Measurements from ENCODE around the gene PSME1. TPM values are rescaled to one million over a fixed set of nuclear protein-coding genes. Genes with fewer than 3 reads are reported as not detected.

PSME1 gene
- 119 TPM for polyA plus RNA-seq (2013, experiment 1 of 2; ENCODE audit: insufficient read length)
- 124 TPM for polyA plus RNA-seq (2013, experiment 2 of 2; ENCODE audit: insufficient read length)

GRCh38 chr14:24135834-24136683 lies at the start of gene PSME1:
PSME1 (plus strand) TSS chr14:24136194; CDS start chr14:24136263, 69 bp downstream.
- DNase-seq, result peak; percentile 87

GRCh38 chr14:24087004-24087403 lies 49.0 kb upstream of the PSME1 start:
- DNase-seq, result no peak

- DNase-seq, result no peak
Measured at GRCh38 chr14:24088095-24088494, 47.9 kb upstream of the PSME1 start.

GRCh38 chr14:24089890-24090289 lies 46.1 kb upstream of the PSME1 start:
- no peak for DNase-seq

- DNase-seq, result no peak
Measured at GRCh38 chr14:24092110-24092504, 43.9 kb upstream of the PSME1 start.

GRCh38 chr14:24092505-24093206 lies 43.3 kb upstream of the PSME1 start:
- no peak for DNase-seq

- DNase-seq, result no peak
Measured at GRCh38 chr14:24093207-24093900, 42.6 kb upstream of the PSME1 start.

GRCh38 chr14:24093901-24094840 lies 41.8 kb upstream of the PSME1 start, which contains the start of gene PCK2:
PCK2 (plus strand) TSS chr14:24094311; CDS start chr14:24094406, 95 bp downstream.
- peak; percentile 99 for DNase-seq

- no peak for DNase-seq
Measured at GRCh38 chr14:24094841-24095270, 41.1 kb upstream of the PSME1 start.

- DNase-seq, result peak; percentile 80
Measured at GRCh38 chr14:24095271-24096068, 40.5 kb upstream of the PSME1 start.

GRCh38 chr14:24096545-24097181 lies 39.3 kb upstream of the PSME1 start:
- DNase-seq, result no peak

- no peak for DNase-seq
Measured at GRCh38 chr14:24098229-24098926, 37.6 kb upstream of the PSME1 start.

GRCh38 chr14:24098927-24099813 lies 36.8 kb upstream of the PSME1 start:
- no peak for DNase-seq

GRCh38 chr14:24100197-24100981 lies 35.6 kb upstream of the PSME1 start:
- no peak for DNase-seq

GRCh38 chr14:24100982-24101494 lies 35.0 kb upstream of the PSME1 start:
- no peak for DNase-seq

GRCh38 chr14:24102357-24103048 lies 33.5 kb upstream of the PSME1 start:
- no peak for DNase-seq

- DNase-seq, result no peak
Measured at GRCh38 chr14:24103451-24103850, 32.5 kb upstream of the PSME1 start.
